NCI-H1417 (cell line): ENCODE results near the gene METTL25B.
"Not testable (repeated sequence)": the region's sequence is repeated elsewhere in the genome, so short reads cannot be mapped to it uniquely, and the experiment has no call there.

Source experiments
- DNase-seq, 3 experiments: peaks; one replicate each; lab custom pipeline; 2025; lab: John Stamatoyannopoulos, UW

The METTL25B gene

DNA sequence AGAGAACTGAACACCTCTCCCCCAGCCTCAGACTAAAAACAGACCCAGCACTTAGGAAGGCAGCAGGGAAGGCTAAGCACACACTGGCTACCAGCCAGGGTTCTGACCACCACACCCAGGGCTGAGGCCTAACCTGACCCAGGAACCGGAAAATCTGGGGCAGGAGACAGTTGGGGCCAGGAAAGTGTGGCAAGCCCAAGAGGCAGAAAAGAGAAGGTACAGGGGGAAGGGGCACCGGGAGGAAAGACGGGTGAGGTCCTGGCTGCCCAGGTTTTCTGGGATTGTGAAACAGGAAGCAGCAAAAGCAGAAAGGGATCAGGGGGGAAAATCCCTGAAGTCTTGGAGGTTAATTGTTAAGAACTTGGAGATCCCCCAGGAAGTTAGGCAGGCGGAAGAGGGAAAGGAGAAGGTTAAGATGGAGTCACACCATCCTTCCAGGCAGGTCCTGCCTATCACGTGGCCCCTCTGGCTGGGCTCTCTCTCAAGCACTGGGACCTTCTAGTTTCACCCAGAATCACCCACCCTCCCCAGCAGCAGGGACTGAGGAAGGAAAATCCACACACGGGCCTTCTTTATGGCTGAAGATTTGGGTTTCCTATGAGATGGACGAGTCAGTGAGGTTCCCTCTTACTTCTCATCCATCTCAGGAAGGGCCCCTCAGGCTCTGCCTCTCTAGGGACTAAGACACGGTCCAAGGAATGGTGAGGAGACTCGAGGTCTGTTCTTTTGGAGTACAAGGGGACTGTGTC, 20.6 kb downstream of the METTL25B start:
- DNase-seq = no peak

GRCh38 chr1:156749419-156750118, 21.3 kb downstream of the METTL25B start:
- DNase-seq = no peak

DNA sequence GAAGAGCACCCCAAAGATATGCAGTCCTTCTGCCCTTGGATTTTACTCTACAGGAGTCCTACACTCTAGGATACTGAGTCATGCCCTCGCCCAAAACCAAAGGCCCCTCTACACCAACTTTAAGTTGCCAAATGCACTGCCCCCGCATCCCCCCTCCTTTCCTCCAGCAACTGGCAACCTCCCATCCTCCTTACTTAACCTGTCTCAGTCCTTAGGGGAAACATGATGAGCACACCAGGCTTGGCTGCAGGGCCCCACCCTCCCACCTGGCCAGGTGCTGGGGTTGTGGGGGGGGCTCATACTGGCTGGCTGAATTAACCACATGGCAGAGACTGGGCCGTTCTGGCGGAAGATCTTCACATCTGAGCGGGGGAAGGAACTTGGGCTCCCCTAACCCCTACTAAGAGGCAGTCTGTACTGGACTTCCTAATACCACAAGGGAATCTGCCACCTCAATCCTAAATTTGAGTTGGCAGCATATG, 22.0 kb downstream of the METTL25B start:
- DNase-seq = peak; percentile 30 to 81 (median 57)

GRCh38 chr1:156750711-156751450, 22.6 kb downstream of the METTL25B start:
- peak; percentile 61 to 77 (median 76) for DNase-seq

DNA sequence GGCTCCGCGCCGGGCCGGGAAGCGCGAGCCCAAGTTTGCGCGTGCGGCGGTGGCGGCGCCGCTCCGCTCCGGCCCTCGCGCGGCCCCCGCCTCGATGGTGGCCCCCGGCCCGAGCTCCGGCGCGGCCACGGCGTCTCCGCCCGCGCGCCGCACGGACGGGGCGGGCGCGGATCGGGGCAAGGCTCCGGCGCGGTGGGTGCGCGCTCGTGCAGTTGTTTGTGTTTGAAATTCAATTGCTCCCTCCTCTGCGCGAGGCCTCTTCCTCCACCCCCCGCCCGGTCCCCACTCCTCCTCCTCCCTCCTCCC, 23.1 kb downstream of the METTL25B start, which contains the start of gene HDGF:
TSS of gene HDGF (minus strand) at position 225 of the 306 bp plus-strand sequence. CDS start 246 bp downstream, outside the sequence.
- DNase-seq = no peak

DNA sequence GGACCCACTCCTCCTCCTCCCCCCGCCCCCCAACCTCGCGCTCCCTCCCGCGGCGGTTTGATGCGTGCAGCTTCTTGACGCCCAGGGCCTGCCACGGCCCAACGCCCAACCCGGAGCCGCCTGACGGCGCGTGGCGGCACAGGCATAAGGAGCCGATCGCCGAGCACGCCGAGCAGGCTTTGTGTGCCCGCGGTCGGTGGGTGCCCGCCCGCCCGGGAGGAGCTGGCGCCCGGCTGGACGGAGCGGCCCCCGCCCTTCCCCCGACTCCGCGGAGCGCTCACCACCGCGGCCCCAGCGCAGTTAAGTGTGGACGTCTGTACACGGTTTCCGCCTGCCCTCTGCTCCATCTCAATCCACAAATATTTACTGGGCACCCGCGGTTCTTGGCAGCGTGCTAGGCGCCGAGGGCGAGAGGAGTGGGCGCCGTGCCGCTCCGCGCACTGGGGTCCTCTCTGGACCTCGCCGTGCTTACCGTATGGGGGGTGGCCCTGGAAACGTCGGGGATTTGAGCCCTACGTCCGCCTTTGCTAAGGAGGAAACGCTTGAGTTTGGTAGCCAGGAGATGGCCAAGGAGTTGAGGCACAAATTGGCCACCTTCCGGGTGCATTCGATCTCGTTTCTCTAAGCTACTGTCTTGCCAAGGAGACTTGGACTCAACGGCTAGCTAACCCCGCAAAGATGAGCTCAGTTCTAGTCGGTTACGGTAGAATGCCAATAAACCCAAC, 23.6 kb downstream of the METTL25B start:
- DNase-seq = peak; percentile 97 to 99 (median 98)

DNA sequence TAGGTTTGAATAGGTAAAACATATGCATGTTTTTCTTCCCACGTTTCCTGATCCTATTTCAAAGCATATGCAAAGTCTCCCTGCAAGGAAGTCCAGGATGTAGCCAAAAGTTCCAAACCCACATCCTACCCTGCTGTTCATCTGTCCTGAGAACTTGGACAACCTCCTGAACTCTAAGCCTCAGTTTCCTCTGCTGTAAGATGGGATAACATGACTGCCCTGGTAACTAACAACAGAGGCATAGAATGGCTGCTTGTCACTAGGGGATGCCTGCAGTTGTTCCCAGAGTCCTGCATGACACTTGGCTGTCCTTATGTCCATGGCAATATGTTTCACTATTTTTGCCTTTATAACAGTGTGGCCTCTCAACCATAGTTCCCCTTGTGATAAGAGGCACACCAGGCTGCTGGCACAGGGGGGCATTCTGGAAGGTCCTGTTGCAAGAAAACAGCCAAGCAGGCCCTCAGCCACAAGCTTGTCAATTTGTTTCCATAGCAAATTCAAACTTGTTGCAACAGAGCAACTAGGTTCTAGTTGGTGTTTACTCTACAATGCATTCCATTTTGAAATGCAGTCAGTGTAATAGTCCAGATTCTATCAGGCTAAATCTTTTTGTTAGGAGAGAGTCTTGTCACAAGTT, 24.7 kb downstream of the METTL25B start:
- no peak for DNase-seq

DNA sequence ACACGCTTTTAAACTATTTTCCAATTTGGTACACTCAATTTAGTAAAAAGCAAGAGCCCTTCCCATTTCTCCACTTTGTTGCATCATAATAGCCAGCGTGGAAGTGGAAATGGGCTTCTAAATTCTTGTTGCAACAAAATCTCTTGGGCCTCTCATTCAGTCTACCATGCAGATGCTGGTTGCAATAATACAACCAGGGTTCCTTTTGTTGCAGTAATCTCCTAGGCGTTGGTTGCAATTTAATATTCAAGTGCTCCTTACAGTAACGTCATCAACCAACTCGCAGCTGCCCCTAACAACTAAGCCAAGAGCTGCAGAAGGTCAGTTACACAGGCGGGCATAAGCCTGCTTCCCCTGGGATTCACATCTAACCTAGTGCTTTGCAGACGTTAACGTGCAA, 25.9 kb downstream of the METTL25B start:
- DNase-seq = peak in 2 of 3 experiments; percentile 30 to 92

DNA sequence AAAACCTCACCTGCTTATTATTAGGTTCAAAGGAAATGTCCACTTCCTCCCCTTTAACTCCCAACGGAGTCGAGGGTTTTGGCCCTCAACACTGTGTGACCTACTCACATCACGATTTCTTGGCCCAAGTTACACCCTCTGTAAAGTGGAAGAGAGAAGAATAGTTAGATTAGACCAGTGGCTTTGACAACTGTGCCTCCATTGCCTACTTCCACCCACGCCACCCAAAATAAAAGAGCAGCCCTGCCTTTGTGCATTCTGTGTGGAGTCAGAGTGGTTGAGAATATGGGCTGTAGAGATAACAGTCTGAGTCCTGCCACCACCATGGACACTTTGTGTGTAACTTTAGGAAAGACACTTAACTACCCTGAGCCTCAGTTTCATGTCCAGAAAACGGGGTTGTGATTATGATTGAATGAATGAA, 27.3 kb downstream of the METTL25B start:
- DNase-seq = no peak

GRCh38 chr1:156756355-156756754, 28.1 kb downstream of the METTL25B start:
- DNase-seq = no peak

DNA sequence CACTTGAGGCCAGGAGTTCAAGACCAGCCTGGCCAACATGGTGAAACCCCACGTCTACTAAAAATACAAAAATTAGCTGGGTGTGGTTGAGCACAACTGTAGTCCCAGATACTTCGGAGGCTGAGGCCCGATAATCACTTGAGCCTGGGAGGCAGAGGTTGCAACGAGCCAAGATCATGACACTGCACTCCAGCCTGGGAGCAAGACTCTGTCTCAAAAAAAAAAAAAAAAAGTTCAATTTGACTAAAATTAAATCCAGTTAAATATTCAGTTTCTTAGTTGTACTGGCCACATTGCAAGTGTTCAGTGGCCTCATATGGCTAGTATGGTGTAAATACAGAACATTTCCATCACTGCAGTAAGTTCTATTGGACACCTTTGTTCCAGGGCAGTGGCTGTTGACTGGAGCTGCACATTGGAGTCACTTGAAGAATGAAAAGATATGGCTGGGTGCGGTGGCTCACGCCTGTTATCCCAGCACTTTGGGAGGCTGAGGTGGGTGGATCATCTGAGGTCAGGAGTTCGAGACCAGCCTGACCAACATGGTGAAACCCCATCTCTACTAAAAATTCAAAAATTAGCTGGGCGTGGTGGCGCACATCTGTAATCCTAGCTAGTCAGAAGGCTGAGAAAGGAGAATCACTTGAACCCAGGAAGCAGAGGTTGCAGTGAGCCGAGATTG, 29.4 kb downstream of the METTL25B start:
- DNase-seq = not testable (repeated sequence)

DNA sequence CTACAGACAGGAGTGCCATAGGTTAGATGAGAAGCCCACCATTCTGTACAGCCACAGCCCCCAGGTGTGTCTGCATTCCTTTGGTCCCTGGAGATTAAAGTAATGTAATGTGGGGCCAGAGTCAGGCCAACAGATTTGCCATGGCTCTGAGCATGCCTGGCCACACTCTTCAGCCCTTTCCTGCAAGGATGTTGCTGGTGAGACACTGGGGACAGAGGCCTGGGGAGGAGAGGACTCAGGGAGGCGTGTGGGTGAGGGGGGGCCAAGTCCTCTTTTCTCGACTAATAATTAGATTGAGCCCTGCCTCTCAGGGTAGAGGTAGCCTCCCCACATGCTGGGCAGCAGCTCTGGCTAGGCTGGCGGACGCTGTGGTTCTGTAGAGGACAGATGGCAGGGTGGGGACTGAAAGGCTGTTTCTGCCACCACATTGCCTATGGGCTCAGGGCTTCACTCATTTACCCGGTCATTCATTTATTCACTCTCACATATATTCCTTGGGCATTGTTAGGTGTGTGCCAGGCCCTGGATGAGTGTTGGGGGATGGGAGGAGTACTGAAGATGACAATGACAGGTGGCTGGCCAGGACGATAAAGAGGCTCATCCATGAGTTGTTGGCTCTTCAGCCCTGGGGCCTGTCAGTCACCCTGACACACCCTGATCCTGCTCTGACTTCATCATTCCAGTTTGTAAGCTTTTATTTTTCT, 32.0 kb downstream of the METTL25B start:
- peak in 2 of 3 experiments; percentile 35 to 78 for DNase-seq

- no peak for DNase-seq
Measured at GRCh38 chr1:156760796-156761104, 32.5 kb downstream of the METTL25B start.

DNA sequence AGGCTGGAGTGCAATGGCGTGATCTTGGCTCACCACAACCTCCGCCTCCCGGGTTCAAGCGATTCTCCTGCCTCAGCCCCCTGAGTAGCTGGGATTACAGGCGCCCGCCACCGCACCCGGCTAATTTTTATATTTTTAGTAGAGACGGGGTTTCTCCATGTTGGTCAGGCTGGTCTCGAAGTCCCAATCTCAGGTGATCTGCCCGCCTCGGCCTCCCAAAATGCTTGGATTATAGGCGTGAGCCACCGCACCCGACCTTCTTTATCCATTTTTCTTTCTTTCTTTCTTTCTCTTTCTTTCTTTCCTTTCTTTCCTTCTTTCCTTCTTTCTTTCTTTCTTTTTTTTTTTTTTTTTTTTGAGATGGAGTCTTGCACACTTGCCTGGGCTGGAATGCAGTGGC, 36.9 kb downstream of the METTL25B start:
- not testable (repeated sequence) for DNase-seq

GRCh38 chr1:156765666-156766065, 37.4 kb downstream of the METTL25B start:
- no peak for DNase-seq

DNA sequence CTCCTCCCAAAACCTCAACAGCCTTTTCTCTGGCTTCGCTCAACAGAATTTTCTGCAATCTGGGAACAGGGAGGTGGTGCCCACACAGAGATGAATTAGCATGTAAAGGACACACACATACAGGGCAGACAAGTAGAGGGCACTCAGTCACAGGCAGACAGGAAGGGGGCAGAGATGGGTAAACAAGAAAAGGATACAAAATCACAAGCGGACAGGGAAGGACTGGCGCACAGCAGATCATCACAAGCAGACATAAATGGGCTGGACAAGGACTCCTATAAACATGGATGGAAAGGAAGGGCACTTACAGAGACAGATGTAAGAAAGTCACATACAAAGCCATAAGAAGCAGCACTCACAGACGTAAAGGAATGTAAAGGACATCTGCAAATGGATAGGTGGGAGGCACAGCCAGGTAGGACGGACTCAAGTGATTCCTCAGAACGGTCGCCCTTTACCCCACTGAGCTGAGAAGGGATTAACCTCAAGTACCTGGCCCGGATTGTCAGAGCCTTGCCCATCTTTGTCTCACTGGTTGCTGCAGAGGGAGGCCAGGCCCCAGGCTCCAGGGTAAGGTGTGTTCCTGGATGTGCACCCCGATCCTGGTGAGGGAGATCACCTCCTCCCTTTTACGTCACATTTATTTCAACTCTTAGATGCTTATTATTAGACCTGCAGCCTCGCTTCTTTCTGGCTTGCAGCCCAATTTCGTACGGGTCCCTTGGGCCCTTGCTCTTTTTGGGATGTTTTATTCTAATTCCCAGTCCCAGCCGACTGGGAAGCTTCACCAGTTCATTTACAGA, 38.2 kb downstream of the METTL25B start:
- DNase-seq = peak; percentile 42 to 69 (median 65)

DNA sequence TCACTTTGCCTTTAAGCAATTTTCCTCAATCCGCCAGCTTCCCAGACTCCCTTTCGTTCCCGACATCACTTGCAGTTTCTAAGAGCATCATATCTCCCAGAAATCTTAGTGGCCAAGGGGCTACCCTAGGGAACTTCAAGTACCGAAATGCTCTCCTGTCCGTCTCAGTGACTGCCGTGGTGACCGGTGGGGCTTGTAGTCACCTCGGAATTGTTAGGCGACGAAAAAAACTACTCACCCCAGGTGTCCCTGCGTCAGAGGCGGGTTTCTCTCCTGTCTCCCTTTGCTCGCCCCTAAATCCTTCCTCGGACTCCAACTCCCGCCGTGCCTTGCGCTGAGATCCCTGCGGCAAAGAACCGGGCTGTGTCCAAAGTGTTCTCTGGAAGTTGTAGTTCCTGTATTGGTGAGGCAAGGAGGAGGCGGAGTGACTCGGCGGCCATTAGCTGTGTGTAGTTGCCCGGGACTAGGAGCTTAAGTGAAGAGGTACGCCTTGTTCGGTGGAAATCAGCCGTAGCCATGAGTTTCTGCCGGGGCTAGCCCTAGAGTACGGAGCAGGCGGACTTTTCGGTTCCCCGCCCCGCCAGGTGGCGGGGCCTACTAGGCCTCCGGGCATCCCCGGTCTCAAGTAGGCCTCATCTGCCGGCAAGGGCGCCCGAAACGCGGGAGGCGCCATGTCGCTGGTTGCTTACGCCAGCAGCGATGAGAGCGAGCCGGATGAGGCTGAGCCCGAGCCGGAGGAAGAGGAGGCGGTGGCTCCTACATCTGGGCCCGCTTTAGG, 39.0 kb downstream of the METTL25B start, which contains the start of gene PRCC:
TSS of gene PRCC (plus strand) at position 435 of the 778 bp plus-strand sequence. CDS start at position 672, 237 bp downstream.
- peak; percentile 99 to 100 (median 100) for DNase-seq

- peak; percentile 64 to 81 (median 79) for DNase-seq
Measured at GRCh38 chr1:156767879-156768604, 39.8 kb downstream of the METTL25B start.
